Measurements from ENCODE around the gene SULT1C3. TPM values are rescaled to one million over a fixed set of nuclear protein-coding genes. Genes with fewer than 3 reads are reported as not detected.

Gene SULT1C3
- total RNA-seq, 2 donors from 2014 or later: not detected

GRCh38 chr2:108263401-108263800, 23.6 kb downstream of the SULT1C3 start:
- Histone ChIP-seq H3K27ac (no peak overlapping the region), H3K4me1 (peaks cover 11% of the 10 kb centered on the region), H3K4me3 (no peak overlapping the region), H3K27me3 (no peaks in the 10 kb centered on the region), H3K9me3 (no peaks in the 10 kb centered on the region), H3K36me3 (replicated peaks in 1 of 2; ENCODE audit: insufficient read depth in 1 of 2, low read depth in 2 of 2) (no peaks in the 10 kb centered on the region)
- TF ChIP-seq CTCF (IDR thresholded peaks at IDR 0.05): no peak
- no peak for TF ChIP-seq POLR2A (IDR thresholded peaks at IDR 0.05)
- DNase-seq (no peak), ATAC-seq (no peak)
- intact Hi-C loops (cut with DNase I): no loop called here

DNA sequence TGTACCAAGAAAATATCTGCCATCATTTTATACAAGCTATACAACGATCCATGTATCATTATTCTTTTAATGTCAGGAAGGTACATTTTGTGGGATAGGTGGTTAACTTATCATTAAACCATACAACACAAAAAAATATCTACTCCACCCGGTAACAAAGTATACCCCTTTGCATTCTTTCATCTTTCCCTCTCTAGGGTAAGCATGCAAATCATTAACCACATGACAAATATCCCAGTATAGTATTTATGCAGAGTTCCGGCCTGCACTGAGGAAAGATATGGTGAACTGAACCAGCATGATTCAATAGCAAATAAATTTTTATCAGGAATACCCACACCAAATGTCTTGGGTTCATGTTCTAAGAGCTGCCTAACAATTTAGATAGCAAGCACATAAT, 26.4 kb downstream of the SULT1C3 start:
- TF ChIP-seq POLR2A (IDR thresholded peaks at IDR 0.05) (no peak), CTCF (IDR thresholded peaks at IDR 0.05) (no peak)
- ATAC-seq (no peak), DNase-seq (no peak)
- Histone ChIP-seq H3K4me3 (no peak overlapping the region), H3K27me3 (no peaks in the 10 kb centered on the region), H3K36me3 (replicated peaks in 1 of 2; ENCODE audit: insufficient read depth in 1 of 2, low read depth in 2 of 2) (no peaks in the 10 kb centered on the region), H3K4me1 (peaks cover 11% of the 10 kb centered on the region), H3K27ac (no peak overlapping the region), H3K9me3 (no peaks in the 10 kb centered on the region)
- WGBS, 2 donors: 21 to 22% methylated on average over 3 of the region's 3 CpGs
- intact Hi-C loops (cut with DNase I): no loop called here

DNA sequence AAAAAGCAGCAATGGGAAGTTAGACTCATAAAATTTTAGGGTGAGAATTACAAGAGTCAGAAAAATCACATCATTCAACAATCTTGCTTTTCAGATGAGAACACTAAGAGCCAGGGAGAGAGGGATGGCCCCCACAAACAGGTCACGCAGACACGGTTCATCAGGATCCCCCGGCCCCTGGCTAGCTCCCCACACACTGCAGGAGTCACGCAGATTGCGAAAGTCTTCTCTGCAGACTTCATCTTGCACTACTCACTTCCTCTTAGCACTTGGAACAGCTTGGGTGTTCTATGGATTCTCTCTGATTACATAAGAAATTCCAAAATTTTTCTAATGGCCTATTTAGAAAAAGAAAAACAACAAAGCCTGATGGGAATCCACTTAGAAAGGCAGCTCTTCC, 27.3 kb downstream of the SULT1C3 start:
- DNase-seq: peak in 1 of 4 donors; percentile 18
- H3K4me1 ChIP-seq: peaks cover 11% of the 10 kb centered on the region
- intact Hi-C loops (cut with DNase I): no loop called here
- no peak for TF ChIP-seq POLR2A (IDR thresholded peaks at IDR 0.05)
- TF ChIP-seq CTCF (IDR thresholded peaks at IDR 0.05): no peak
- H3K27ac ChIP-seq: peak overlapping the region in 1 of 4 donors; percentile 10
- 66 to 76% methylated on average over 5 of the region's 5 CpGs for WGBS, 2 donors
- H3K4me3 ChIP-seq: no peak overlapping the region
- H3K9me3 ChIP-seq: no peaks in the 10 kb centered on the region
- peak; percentile 57 for ATAC-seq
- no peaks in the 10 kb centered on the region for H3K36me3 ChIP-seq (replicated peaks in 1 of 2; ENCODE audit: insufficient read depth in 1 of 2, low read depth in 2 of 2)
- no peaks in the 10 kb centered on the region for H3K27me3 ChIP-seq

DNA sequence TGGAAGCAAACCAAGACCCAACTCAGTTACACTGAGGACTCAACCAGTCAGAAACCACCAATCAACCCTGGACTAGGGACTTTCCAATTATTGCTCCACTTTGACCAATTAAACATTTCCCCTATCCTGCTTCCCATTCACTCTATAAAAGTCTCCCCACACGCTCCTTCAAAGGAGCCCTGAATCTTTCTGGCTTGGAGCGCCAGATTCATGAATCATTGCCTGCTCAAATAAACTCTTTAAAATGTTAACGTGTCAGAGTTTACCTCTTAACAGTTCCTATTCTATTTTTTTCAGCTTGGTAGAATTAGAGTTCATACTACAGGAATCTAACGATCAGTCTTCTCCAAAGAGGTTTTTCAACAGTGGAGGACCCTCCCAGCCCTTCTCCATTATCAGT, 28.2 kb downstream of the SULT1C3 start:
- Histone ChIP-seq H3K36me3 (replicated peaks in 1 of 2; ENCODE audit: insufficient read depth in 1 of 2, low read depth in 2 of 2) (no peaks in the 10 kb centered on the region), H3K27me3 (no peaks in the 10 kb centered on the region), H3K4me3 (no peak overlapping the region), H3K4me1 (peaks cover 11% of the 10 kb centered on the region), H3K9me3 (no peaks in the 10 kb centered on the region), H3K27ac (no peak overlapping the region)
- intact Hi-C loops (cut with DNase I): no loop called here
- peak in 1 of 4 donors; percentile 16 for DNase-seq
- no peak for ATAC-seq
- TF ChIP-seq POLR2A (IDR thresholded peaks at IDR 0.05) (no peak), CTCF (IDR thresholded peaks at IDR 0.05) (no peak)
- 54 to 63% methylated on average over 4 of the region's 4 CpGs for WGBS, 2 donors

DNA sequence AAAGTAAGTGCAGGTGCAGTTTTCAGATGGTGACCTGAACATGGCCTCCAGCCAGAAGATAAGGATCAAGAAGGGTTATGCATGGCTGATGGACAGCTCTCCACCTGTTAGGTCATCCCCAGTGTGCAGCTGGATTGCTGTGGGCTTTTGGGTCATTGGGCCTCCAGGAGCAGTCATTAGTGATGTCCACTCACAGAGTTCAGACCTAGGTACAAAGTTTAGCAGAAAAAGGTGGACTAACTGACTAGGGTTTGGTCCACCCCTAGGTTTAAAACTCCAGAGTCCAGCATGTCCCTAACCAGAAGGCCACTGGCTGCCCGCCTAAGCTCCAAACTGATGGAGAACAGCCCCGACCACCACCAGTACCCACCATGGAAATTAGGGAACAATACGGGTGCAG, 30.6 kb downstream of the SULT1C3 start:
- no peaks in the 10 kb centered on the region for H3K9me3 ChIP-seq
- ATAC-seq (no peak), DNase-seq (no peak)
- no peaks in the 10 kb centered on the region for H3K27me3 ChIP-seq
- no peaks in the 10 kb centered on the region for H3K36me3 ChIP-seq (replicated peaks in 1 of 2; ENCODE audit: insufficient read depth in 1 of 2, low read depth in 2 of 2)
- no peak overlapping the region for H3K4me3 ChIP-seq
- peaks cover 11% of the 10 kb centered on the region for H3K4me1 ChIP-seq
- intact Hi-C loops (cut with DNase I): no loop called here
- H3K27ac ChIP-seq: no peak overlapping the region
- WGBS, 2 donors: 68 to 100% methylated on average over 3 of the region's 3 CpGs
- TF ChIP-seq CTCF (IDR thresholded peaks at IDR 0.05) (no peak), POLR2A (IDR thresholded peaks at IDR 0.05) (no peak)
